Fibroblast of pulmonary artery (primary cell): Measurements from ENCODE around the gene KCNK7.

Experiments used
- DNase-seq: peaks from one replicate; pipeline ENCODE4 v3.0.0-alpha.2; 2010; ENCODE audit warnings: low read depth
- H3K4me3 ChIP-seq: replicated peaks from 2 replicates; pipeline ENCODE4 v1.5.1; 2011; ENCODE audit warnings: low read depth, mild to moderate bottlenecking, control low read depth, low read length, moderate library complexity
- CTCF ChIP-seq: IDR thresholded peaks from 2 replicates; pipeline ENCODE4 v1.5.1; 2011; ENCODE audit warnings: mild to moderate bottlenecking, control low read depth, low read length, inconsistent platforms; ENCODE audit errors: missing control alignments

KCNK7 gene

GRCh38 chr11:65615950-65616574 is 20.5 kb upstream of the KCNK7 start:
- DNase-seq: no peak
- TF ChIP-seq CTCF: no peak
- H3K4me3 ChIP-seq: peak overlapping the region; percentile 88

DNA sequence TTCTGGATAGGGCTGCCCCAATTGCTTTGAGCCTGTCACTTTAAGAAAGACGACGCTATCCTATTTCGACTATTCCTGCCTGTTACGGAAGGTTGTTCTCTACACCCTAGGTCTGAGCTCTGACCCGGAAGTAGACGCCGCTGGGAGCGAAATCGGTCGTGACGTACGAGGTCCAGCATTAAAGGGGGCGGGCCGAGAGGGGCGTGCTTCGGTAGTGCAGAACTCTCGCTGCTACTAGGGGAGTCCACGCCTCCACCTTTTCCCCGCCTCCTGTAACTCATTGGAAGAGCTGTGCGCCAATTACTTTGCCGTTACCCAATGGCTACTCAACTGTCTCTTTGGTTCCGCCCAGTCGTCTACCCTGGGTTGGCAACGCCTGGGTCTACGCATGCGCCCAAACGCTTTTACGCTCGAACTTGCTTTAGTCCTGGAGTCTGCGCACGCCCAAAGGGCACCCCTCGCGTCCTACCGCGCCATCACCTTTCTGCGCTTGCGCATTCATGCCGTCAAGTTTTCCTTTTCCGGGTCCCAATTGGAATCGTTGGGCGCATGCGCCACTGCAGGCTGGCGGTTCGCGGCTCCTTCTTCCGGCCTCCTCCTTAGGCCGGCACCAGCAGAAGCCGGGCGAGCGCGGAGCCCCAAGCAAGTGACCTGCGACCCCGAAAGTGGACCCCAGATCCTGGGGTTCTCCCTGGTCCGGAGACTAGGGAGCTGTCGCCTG is 19.8 kb upstream of the KCNK7 start, which contains the start of gene PCNX3:
TSS of gene PCNX3 (plus strand) at position 548 of the 721 bp plus-strand sequence. CDS start 536 bp downstream, outside the sequence.
- peak within 1 kb of the TSS; percentile 91 for H3K4me3 ChIP-seq

GRCh38 chr11:65613091-65613928 is 17.7 kb upstream of the KCNK7 start:
- peak overlapping the region; percentile 91 for H3K4me3 ChIP-seq
- no peak for TF ChIP-seq CTCF
- DNase-seq: no peak

More for the DNA sequence above, 19.8 kb upstream of the KCNK7 start, which contains the start of gene PCNX3:
- DNase-seq: peak; percentile 100
- TF ChIP-seq CTCF: no peak

DNA sequence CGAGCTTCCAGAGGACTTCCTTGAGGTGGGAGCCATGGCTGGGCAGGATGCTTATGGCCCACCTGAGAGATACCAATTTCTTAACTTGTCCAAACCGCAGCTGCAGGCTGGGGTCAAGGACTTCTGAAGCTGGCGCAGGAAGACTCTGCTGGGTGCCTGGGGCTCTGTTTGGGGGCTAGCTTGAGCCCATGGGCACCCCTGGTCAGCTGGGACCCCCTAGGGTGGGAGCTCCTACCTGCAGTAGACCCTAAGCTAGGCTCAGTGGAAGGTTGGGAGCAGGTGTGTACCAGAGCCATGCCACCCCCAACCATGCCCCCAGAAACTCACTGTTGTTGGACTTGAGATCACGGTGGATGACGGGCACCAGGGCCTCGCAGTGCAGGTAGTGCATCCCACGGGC is 17.1 kb upstream of the KCNK7 start:
- no peak for TF ChIP-seq CTCF
- no peak for DNase-seq
- H3K4me3 ChIP-seq: peak overlapping the region; percentile 91

GRCh38 chr11:65611758-65612603 is 16.4 kb upstream of the KCNK7 start:
- H3K4me3 ChIP-seq: peak overlapping the region; percentile 91
- peak; percentile 48 for DNase-seq
- TF ChIP-seq CTCF: no peak

- peak; percentile 53 for DNase-seq
- peak overlapping the region; percentile 91 for H3K4me3 ChIP-seq
- no peak for TF ChIP-seq CTCF
Observed at GRCh38 chr11:65611028-65611757, 15.6 kb upstream of the KCNK7 start.
